Hindlimb muscle (tissue), 1 donor: Measurements from ENCODE around the gene UGT1A8. TPM values are rescaled to one million over a fixed set of nuclear protein-coding genes. Genes with fewer than 3 reads are reported as not detected.
"Not testable (repeated sequence)": the region's sequence is repeated elsewhere in the genome, so short reads cannot be mapped to it uniquely, and the experiment has no call there.

Source experiments
- DNase-seq: peaks from one replicate; pipeline ENCODE4 v3.0.0-alpha.2; 2013
- polyA plus RNA-seq: library from polyadenylated mRNA; unstranded; fragments of 120-200 nt; gene quantifications from one replicate; pipeline ENCODE4 v1.2.1, GENCODE V29; 2013; ENCODE audit not compliant: insufficient read length

Gene UGT1A8
- polyA plus RNA-seq, 1 donor, result not detected

DNA sequence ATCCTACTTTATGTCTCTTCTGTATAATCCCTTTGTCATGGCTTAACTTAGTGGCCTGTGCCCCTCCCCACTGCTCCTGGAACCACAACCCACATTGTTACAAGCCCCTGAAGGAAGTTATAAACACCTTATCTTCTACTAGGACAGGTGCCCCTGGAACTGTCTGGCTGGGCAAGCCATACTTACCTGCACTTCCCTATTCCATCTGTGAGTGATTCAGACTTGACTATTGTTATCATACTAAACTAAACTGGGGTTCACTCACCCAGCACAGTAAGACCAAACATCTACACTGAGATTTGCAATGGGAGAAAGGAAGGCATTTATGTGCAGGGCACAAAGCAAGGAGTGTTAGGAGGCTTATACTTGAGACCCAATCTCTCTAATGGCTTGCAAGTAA is 71.6 kb downstream of the UGT1A8 start:
- DNase-seq, result no peak

DNA sequence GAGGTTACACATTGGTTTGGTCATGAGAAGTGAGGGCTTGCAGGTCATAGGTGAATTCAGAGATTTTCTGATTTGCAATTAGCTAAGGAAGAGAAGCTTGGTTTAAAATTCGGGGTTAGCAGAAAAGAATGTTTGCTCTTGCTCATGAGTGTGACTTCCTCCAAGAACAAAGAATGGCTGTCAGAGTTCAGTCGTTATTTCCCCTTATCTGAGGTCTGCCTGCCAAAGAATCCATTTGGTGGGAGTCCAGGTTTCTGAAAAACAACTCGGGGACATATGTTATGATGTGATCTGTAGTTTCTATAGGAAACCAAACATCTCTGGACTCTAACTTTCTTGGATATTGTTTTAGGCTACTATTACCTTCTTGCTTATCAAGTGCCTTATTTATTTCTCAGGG is 72.1 kb downstream of the UGT1A8 start:
- DNase-seq, result no peak

DNA sequence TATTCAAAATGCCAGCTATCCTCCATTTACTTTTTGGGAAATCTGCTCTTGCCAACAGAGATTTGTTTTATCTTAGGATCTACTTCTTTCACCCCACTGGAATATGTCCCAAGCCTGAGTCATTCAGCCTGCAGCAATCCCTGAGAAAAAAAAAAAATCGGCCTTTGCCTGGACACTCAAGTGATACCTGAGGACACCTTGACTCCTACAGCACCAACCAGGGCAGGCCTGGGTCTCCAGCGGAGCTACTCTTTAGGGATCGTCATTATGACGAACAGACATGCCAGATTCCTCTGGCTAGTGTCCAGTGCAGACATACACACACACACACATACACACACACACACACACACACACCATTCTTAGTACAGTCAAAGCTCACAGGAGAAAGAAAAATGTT is 73.0 kb downstream of the UGT1A8 start:
- no peak for DNase-seq

DNA sequence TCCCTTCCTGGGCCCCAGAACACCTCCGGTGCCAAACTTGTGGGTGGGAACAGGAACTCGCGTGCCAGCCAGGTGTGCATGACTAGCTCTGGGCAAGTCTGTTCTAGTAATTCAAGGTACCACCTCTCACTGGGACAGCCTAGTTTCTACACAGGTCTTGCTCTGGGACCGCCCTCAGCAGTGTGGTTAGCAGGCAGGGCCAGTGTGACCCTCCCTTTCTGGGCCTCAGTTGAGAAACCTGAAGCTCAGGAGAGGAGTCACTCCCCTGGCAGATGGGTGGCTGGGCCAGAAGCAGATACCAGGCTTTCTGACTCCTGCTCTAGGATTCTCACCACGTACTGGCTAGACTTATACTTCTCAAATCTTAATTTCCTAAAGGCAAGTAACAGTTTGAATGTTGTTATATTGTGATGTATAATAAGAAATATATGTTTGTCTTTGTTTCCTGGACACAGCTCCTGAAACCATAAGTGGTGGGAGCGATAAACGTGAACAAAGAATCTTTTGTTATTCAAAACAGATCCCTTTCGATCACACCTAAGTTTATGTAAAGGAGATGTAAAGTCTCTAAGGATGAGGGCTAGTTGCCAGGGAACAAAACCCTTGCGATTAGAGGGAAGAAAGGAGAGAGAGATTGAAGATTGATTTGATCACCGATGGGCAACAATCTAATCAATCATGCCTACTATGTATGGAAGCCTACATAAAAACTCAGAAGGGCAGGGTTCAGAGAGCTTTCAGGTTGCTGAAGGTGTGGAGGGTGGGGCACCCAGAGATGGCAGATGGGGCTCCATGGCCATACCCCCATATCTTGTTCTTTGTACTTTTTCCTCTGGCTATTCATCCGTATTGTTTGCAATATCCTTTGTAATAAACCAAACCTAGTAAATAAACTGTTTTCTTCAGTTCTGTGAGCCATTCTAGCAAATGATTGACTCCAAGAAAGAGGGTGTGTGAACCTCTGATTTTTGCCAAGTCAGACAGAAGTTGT is 74.3 kb downstream of the UGT1A8 start:
- no peak for DNase-seq

DNA sequence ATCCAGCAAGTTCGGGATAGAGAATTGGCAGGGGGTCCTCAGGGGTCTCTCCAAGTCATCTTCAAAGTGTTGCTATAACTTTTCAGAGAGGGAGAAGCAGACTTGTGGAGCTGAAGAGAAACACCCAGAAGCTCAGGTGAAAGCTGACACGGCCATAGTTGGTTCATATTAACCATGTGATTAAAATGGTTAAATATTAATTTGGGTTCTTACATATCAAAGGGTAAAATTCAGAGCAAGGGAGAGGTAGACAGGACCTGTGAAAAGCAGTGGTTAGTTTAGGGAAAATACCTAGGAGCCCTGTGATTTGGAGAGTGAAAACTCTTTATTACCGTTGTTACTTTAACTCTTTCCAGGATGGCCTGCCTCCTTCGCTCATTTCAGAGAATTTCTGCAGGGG is 75.2 kb downstream of the UGT1A8 start, which contains the start of gene UGT1A6:
TSS of gene UGT1A6 (plus strand) at position 243 of the 400 bp plus-strand sequence. CDS start at position 358, 115 bp downstream.
- no peak for DNase-seq

DNA sequence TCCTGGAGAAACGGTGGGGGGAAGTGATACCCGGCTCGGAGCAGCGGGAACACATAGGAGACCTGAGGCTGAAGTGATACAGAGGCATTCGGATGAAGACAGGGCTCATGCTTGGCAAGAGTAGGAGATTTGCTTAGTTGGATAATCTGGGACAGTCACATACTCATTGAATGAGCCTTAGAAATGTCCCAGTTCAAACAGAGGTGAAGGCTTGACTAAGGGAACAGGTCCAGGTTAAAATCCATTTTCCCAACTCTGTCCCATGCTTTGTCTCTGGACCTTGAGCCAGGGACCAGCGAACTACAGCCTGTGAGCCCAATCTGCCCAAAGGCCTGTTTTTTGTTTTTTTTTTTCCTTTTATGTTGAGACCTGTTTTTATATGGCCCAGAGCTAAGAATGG is 76.5 kb downstream of the UGT1A8 start:
- DNase-seq, result no peak

DNA sequence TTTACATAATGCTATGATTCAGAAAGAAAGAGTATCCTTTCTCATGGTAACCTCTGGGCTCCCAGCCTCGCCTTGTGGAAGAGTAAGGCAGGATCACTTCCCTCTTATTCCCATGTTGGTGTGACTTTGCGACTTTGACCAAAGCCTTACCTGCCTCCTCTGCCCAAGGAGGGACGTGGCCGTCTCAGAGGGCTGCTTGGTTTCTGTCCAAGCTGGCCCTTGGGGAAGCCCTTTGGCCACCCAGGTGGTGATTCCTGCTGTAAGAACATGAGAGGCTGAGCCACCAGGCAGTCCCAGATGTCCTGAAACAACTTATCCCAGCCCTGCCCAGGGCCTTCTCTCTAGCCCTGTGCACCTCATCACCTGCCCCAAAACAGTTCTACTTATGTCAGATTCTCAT is 81.3 kb downstream of the UGT1A8 start:
- no peak for DNase-seq

DNA sequence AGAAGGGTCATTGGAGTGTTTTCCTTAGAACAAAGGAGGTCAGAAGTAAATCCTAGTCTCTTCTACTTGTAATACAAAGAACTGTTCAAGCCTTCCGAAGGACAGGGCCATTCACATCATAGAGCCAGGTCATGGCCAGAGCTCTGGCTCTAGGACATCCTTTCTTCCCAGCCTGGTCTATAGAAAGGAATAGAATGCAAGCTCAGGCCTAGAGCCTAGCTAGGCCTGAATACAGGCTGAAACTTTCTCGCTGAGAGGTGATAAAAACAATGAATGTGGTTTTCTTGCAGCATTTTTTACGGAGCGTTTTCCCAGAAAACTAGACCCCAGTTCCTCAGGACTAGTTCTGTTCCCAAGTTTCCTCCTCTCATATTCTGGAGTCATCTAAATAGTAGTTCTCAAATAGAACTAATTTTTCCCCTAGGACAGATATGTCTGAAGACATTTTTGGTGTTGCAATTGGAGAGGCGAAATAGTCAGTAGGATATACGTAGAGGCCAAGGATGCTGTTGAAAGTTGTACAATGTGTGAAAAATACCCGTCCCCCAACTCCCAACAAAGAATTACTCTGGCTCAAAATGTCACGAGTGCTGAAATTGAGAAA is 82.1 kb downstream of the UGT1A8 start:
- DNase-seq, result no peak

DNA sequence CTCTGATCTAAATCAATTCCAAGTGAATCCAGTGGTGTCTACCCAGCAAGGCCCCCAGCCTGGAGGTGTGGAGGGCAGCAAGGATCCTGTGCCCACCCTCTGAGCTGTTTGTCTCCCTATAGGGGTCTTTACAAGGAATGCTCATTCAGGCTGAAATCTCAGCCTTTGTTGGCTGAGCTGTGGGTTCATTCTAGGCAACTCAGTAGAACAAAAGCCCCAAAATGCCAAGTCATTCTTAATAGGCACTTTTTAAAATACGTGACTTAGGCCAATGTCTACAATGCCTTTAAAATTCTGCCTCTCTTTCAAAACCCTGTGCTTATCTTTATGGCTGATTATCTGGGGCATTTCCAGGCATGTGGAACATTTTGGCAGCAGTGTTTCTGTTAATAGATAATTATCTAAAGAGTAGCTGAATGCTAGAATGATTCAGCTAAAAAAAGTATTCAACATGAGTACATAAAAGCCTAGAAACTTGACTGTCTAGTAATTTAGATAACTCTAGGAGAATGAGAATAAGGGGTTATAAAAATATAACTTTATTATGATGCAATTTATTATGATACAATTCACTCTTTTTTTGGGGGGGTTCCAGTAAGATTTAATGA is 82.7 kb downstream of the UGT1A8 start:
- DNase-seq, result no peak

DNA sequence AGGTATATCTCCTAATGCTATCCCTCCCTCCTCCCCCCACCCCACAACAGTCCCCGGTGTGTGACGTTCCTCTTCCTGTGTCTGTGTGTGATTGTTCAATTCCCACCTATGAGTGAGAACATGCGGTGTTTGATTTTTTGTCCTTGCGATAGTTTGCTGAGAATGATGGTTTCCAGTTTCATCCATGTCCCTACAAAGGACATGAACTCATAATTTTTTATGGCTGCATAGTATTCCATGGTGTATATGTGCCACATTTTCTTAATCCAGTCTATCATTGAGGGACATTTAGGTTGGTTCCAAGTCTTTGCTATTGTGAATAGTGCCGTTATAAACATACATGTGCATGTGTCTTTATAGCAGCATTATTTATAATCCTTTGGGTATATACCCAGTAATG is 83.4 kb downstream of the UGT1A8 start:
- DNase-seq, result not testable (repeated sequence)

DNA sequence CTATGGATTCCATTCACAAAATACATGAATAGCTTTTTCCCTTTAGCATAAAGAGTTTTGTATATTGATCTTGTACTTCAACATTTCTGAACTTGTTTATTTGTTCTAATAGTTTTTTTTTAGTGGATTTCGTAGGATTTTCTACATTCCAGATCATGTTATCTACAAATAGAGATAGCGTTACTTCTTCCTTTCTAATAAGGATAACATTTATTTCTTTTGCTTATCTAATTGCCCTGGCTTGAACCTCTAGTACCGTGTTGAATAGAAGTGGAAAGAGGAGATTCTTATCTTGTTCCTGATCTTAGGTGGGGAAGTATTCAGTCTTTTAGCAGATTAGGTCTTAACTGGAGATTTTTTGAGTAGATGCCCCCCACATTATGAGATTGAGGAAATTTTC is 84.8 kb downstream of the UGT1A8 start:
- DNase-seq, result no peak

DNA sequence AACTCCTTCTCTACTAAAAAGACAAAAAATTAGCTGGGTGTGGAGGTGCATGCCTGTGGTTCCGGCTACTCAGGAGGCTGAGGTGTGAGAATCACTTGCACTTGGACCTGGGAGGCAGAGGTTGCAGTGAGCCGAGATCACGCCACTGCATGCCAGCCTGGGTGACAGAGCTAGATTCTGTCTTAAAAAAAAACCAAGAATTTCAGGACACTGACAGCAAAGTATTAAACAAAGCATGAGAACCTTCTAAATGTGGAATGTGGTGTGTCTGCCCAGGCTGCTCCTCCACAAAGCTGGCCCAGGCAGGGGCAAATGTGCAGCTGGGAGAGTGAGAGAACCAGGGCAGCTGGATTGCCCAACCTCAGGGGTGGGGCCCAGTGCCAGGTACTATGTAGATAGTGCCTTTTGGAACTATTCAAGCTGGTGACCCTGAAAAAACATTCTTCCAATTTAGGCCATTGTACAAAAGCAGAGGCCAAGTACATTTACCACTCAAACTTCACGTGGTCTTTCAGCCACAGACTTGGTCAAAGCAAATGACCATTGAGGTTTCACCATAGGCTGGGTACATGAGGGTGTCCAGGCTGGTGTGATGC is 88.6 kb downstream of the UGT1A8 start:
- no peak for DNase-seq

DNA sequence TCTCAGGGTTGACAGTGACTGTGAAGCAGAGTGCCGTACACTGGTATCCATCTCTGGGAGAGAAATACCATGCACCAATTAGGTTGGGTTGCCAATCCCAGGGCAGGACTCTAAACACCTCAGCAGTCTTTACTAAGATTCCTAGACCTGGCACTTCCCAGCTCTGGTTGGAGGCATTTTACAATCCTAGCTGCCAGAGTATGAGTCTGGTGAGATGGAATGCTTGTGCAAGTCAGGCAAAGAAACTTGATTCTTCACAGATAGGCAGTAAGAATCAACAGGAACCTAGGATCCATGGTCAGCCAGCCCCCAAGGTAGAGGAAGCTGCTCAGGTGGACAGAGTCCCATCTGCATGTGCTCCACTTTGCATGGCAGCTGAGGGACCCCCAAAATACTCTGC is 89.3 kb downstream of the UGT1A8 start:
- no peak for DNase-seq

DNA sequence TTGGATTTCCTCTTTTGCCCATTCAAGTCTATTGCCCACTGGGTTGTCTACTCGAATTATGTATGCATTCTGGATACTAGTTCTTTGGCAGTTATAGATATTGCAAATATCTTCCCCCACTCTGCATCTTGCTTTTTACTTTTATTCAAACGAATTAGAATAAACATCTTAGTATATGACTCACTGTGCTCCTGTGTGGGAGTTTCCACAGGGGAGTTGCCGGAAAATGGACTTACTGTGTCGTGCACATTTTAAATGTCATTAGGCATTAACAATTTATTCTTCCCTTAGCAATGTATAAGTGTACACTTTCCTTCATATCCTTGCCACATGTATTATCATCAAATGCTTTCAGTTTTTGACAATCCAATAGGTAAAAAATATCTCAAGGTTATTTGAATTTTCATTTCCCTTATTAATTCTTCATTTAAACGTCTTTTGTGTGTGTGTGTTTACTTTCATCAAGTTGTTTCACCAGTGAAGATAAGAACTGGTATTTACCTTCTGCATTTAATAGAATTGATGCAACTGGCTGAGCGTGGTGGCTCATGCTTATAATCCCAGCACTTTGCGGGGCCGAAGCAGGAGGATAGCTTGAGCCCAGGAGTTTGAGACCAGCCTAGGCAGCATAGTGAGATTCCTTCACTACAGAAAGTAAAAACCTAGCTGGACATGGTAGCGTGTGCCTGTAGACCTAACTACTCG is 90.7 kb downstream of the UGT1A8 start:
- DNase-seq, result no peak

DNA sequence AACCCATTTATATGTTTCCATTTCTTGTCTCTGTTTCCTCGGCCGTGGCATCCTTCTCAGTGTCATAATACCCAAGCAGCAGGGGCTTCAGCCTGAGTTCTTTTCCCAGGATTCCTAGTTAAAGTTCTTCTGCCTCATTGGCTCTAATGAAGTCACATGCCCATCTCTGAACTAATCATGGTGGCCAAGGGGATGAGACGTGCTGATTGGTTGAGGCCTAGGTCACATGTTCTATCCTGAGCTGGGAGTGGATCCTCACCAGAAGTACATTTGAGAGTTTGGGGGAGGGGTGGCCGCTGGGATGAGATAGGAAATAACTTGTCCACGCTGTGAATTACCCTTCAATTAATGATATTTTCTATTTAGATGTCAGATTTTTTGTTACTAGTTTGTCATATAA is 91.5 kb downstream of the UGT1A8 start:
- no peak for DNase-seq

DNA sequence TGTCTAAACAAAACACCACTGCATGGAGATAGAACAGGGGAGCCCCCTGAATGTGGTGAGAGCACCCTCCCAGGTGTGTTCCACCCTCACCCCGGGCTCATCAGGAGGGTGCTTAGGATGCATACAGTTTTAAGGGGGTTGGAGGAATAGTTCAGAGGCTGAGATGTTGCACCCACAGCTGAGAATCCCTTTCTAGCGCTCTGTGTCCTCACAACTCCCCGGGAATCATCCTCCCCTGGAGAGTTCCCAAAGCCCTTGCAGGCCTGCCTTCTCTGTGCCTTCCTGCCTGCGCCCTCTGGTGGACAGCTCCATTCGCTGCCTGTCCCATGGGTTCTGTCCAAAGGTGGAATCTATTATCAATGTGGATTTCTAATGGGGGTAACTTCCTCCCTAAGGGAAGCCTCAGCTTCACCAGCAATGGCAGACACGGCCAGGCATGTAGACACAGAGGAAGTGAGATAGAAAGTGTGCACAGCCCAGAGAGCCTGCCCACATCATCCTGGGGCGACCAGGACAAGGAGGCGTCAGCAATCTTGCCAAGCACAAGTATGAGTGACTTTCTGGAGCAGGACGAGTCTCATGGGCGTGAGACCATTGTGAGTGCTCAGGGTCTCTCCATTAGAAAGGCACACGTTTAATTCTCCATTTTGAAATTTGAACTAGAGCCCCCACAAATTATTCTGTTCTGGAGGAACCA is 94.0 kb downstream of the UGT1A8 start:
- DNase-seq, result peak; percentile 29

DNA sequence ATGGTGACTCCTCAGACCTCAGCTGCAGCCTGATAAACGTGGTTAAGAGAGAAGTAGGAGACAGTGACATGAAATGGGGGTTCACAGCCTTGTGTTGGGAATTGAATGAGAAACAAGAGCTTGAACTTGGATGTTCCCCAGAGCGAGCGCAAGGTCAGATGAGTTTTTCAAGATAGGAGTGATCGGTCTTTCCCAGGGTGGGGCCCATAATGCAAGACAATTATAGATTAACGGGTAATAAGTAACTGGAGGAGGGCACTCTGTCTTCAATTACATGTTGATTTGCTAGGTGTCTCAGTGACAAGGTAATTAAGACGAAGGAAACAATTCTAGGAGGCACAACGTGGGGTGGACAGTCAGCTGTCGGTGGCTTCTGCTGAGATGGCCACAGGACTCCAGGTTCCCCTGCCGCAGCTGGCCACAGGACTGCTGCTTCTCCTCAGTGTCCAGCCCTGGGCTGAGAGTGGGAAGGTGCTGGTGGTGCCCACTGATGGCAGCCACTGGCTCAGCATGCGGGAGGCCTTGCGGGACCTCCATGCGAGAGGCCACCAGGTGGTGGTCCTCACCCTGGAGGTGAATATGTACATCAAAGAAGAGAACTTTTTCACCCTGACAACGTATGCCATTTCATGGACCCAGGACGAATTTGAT is 95.3 kb downstream of the UGT1A8 start, which contains the start of gene UGT1A5:
TSS of gene UGT1A5 (plus strand) at position 297 of the 651 bp plus-strand sequence. CDS start at position 382, 85 bp downstream.
- no peak for DNase-seq

DNA sequence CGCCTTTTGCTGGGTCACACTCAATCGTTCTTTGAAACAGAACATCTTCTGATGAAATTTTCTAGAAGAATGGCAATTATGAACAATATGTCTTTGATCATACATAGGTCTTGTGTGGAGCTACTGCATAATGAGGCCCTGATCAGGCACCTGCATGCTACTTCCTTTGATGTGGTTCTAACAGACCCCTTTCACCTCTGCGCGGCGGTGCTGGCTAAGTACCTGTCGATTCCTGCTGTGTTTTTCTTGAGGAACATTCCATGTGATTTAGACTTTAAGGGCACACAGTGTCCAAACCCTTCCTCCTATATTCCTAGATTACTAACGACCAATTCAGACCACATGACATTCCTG is 95.8 kb downstream of the UGT1A8 start:
- DNase-seq, result no peak

DNA sequence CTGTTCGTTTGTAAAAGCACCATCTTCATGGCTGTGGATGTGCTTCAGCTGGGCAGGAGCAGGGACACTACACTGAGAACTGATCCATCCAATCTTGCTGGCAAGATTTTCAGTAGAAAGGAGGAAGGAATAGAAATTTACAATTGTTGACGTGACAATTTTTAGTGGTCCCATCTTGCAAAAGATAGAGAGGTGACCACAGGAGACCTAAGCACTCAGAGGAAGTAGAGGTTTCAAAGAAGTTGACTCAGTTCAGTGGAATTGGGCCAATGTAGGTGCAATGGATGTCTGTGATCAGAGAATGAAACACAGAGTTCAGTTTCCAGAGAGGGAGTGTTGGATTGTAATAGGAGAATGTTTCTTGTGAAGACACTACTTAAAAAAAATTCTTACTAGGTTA is 96.7 kb downstream of the UGT1A8 start:
- no peak for DNase-seq

DNA sequence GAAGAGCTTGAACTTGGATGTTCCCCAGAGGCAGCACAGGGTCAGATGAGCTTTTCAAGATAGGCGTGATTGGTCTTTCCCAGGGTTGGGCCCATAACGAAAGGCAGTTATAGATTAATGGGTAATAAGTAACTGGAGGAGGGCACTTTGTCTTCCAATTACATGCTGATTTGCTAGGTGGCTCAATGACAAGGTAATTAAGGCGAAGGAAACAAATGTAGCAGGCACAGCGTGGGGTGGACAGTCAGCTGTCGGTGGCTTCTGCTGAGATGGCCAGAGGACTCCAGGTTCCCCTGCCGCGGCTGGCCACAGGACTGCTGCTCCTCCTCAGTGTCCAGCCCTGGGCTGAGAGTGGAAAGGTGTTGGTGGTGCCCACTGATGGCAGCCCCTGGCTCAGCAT is 101.1 kb downstream of the UGT1A8 start, which contains the start of gene UGT1A4:
TSS of gene UGT1A4 (plus strand) at position 185 of the 400 bp plus-strand sequence. CDS start at position 270, 85 bp downstream.
- DNase-seq, result no peak

DNA sequence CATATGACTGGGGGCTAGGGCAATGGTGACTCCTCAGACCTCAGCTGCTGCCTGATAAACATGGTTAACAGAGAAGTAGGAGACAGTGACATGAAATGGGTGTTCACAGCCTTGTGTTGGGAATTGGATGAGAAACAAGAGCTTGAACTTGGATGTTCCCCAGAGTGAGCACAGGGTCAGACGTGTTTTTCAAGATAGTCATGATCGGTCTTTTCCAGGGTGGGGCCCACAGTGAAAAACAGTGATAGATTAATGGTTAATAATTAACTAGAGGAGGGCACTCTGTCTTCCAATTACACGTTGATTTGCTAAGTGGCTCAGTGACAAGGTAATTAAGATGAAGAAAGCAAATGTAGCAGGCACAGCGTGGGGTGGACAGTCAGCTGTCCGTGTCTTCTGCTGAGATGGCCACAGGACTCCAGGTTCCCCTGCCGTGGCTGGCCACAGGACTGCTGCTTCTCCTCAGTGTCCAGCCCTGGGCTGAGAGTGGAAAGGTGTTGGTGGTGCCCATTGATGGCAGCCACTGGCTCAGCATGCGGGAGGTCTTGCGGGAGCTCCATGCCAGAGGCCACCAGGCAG is 111.4 kb downstream of the UGT1A8 start, which contains the start of gene UGT1A3:
TSS of gene UGT1A3 (plus strand) at position 320 of the 579 bp plus-strand sequence. CDS start at position 405, 85 bp downstream.
- no peak for DNase-seq
